B cell (primary cell): ENCODE results near the gene PGA3. TPM values are rescaled to one million over a fixed set of nuclear protein-coding genes. Genes with fewer than 3 reads are reported as not detected.

ENCODE experiments used
- ATAC-seq: fragments of 200-7000 bp; cut with Tn5 transposase; one replicate; pipeline ENCODE4 v1.10.0; 2021; ENCODE audit warnings: low read depth, mild to moderate bottlenecking, moderate number of reproducible peaks, moderate library complexity
- CTCF ChIA-PET: fragments of 350-600 bp; sonication (Branson Sonifier 250); formaldehyde crosslinking; loops from one replicate; lab custom pipeline; 2021; ENCODE audit warnings: antibody characterized with exemption, inconsistent platforms; lab: Charles Lee
- POLR2A ChIA-PET: fragments of 350-600 bp; sonication (Branson Sonifier 250); formaldehyde crosslinking; loops from one replicate; lab custom pipeline; 2021; ENCODE audit warnings: antibody characterized with exemption; lab: Charles Lee
- DNase-seq: peaks from one replicate; pipeline ENCODE4 v3.0.0; 2013
- H2AFZ ChIP-seq: 2 replicates; pipeline ENCODE4 v1.6.1; 2012; ENCODE audit warnings: mild to moderate bottlenecking, low read depth, low read length; ENCODE audit not compliant: insufficient read depth, poor library complexity, severe bottlenecking
- H3K27ac ChIP-seq, 2 donors: 1 replicate in 1 of 2; 2 replicates in 1 of 2; pipeline ENCODE4 v1.5.1; 2012 to 2013; ENCODE audit warnings: low read length in 2 of 2, mild to moderate bottlenecking in 2 of 2, moderate library complexity in 1 of 2
- H3K27me3 ChIP-seq, 4 experiments: fragments of 200-600 bp in 1 of 4; sonication (generic) in 1 of 4; replicated peaks in 1 of 4; 1 replicate in 2 of 4; 2 replicates in 2 of 4; pipeline versions ENCODE4 v1.6.1 to v1.7.0; 2013 to 2016; ENCODE audit warnings: low read length in 3 of 4, mild to moderate bottlenecking in 2 of 4, mixed read lengths in 1 of 4, moderate library complexity in 1 of 4; ENCODE audit not compliant: insufficient read depth in 4 of 4, control insufficient read depth in 3 of 4; ENCODE audit errors: control extremely low read depth in 1 of 4
- H3K36me3 ChIP-seq, 2 experiments: replicated peaks in 1 of 2; 1 replicate in 1 of 2; 2 replicates in 1 of 2; pipeline versions ENCODE4 v1.6.1 to v1.7.1; 2013; ENCODE audit warnings: low read length in 1 of 2; ENCODE audit not compliant: insufficient read depth in 2 of 2, control insufficient read depth in 1 of 2; ENCODE audit errors: control extremely low read depth in 1 of 2, extremely low read depth in 1 of 2
- H3K4me1 ChIP-seq, 2 donors: fragments of 200-600 bp in 1 of 2; sonication (generic) in 1 of 2; 1 replicate in 1 of 2; 2 replicates in 1 of 2; pipeline versions ENCODE4 v1.5.1 to v1.6.1; 2013 to 2017; ENCODE audit warnings: low read length in 2 of 2; ENCODE audit not compliant: control insufficient read depth in 2 of 2, insufficient read depth in 2 of 2
- H3K4me2 ChIP-seq: replicated peaks from 2 replicates; pipeline ENCODE3; 2012; ENCODE audit warnings: mild to moderate bottlenecking, low read depth, low read length; ENCODE audit not compliant: poor library complexity, severe bottlenecking
- H3K4me3 ChIP-seq, 5 experiments: fragments of 200-600 bp in 1 of 5; sonication (generic) in 1 of 5; 1 replicate in 3 of 5; 2 replicates in 2 of 5; pipeline versions ENCODE4 v1.5.1 to v1.7.0; 2011 to 2016; ENCODE audit warnings: low read length in 4 of 5, mild to moderate bottlenecking in 4 of 5, low read depth in 2 of 5, control low read depth in 1 of 5, moderate library complexity in 1 of 5; ENCODE audit not compliant: insufficient read depth in 1 of 5; ENCODE audit errors: control extremely low read depth in 1 of 5, extremely low read depth in 1 of 5
- H3K79me2 ChIP-seq: fragments of 200-600 bp; sonication (generic); one replicate; pipeline ENCODE4 v1.6.0; 2016; ENCODE audit warnings: low read length; ENCODE audit not compliant: control insufficient read depth, insufficient read depth
- H3K9ac ChIP-seq: fragments of 200-600 bp; sonication (generic); 2 replicates; pipeline ENCODE4 v1.6.1; 2017; ENCODE audit warnings: mild to moderate bottlenecking, low read length, moderate library complexity
- H3K9me3 ChIP-seq, 3 donors: one replicate each; pipeline versions ENCODE4 v1.6.1 to v1.7.1; 2013; ENCODE audit warnings: low read length in 2 of 3; ENCODE audit not compliant: control insufficient read depth in 2 of 3, insufficient read depth in 1 of 3; ENCODE audit errors: control extremely low read depth in 1 of 3
- H4K20me1 ChIP-seq: 2 replicates; pipeline ENCODE4 v1.6.0; 2012; ENCODE audit warnings: mild to moderate bottlenecking, low read length; ENCODE audit not compliant: insufficient read depth, control insufficient read depth, poor library complexity, severe bottlenecking
- H3K27ac Mint-ChIP-seq: one replicate; pipeline ENCODE4 v1.8.0; 2021; ENCODE audit warnings: mixed read lengths
- H3K27me3 Mint-ChIP-seq: one replicate; pipeline ENCODE4 v1.8.0; 2021; ENCODE audit warnings: mixed read lengths
- H3K4me1 Mint-ChIP-seq: one replicate; pipeline ENCODE4 v1.8.0; 2021; ENCODE audit warnings: mixed read lengths
- H3K4me3 Mint-ChIP-seq: one replicate; pipeline ENCODE4 v1.8.0; 2021; ENCODE audit warnings: mixed read lengths
- H3K9me3 Mint-ChIP-seq: one replicate; pipeline ENCODE4 v1.8.0; 2022; ENCODE audit warnings: mixed read lengths; ENCODE audit not compliant: insufficient read depth
- CTCF ChIP-seq: fragments of 200-600 bp; IDR thresholded peaks from one replicate; pipeline ENCODE4 v1.8.0; 2022; ENCODE audit warnings: antibody characterized with exemption, mild to moderate bottlenecking
- EZH2 ChIP-seq: IDR thresholded peaks from 2 replicates; pipeline ENCODE4 v1.6.1; 2012; ENCODE audit warnings: borderline replicate concordance, low read depth, mild to moderate bottlenecking, moderate library complexity, low read length; ENCODE audit not compliant: insufficient read depth, poor library complexity, severe bottlenecking
- WGBS: methylation state at CpG from one replicate; pipeline ENCODE4 v1.1.5; 2013; ENCODE audit warnings: missing lambda C conversion rate; ENCODE audit not compliant: insufficient coverage; 5-methylcytosine and 5-hydroxymethylcytosine counted together
- intact Hi-C: fragments of 100-400 bp; cut with micrococcal nuclease; formaldehyde crosslinking; loops from one replicate; pipeline ENCODE4 v1.10.0; 2022
- polyA plus RNA-seq: library from polyadenylated mRNA; depleted of rRNA; stranded (reverse); fragments of >200 nt; gene quantifications from 2 replicates; pipeline ENCODE4 v1.2.3, GENCODE V29; 2012
- total RNA-seq, 2 donors: library from RNA; stranded (reverse); fragments of 120-200 nt in 1 of 2; gene quantifications; 1 replicate in 1 of 2; 2 replicates in 1 of 2; pipeline versions ENCODE4 v1.2.3 to v1.2.4, GENCODE V29; 2013 to 2022

PGA3 gene
- total and polyA plus RNA-seq, 2 donors (not counting 1 experiment from before 2014, with no cell fraction given): not detected

- no peak for DNase-seq
- ATAC-seq: no peak
- no peaks in the 10 kb centered on the region for H3K27me3 ChIP-seq
- no peak overlapping the region for H3K9ac ChIP-seq
- H3K4me1 ChIP-seq: no peaks in the 10 kb centered on the region
- H3K9me3 Mint-ChIP-seq: no peaks in the 10 kb centered on the region
- H3K4me3 ChIP-seq: no peak overlapping the region
- H3K36me3 ChIP-seq: no peaks in the 10 kb centered on the region
- intact Hi-C loops: loop anchor here (10.0 kb wide), 1 partner anchor 126 kb away; no protein-coding TSS in a partner anchor
- ChIA-PET POLR2A (no interaction called here), CTCF (no interaction called here)
- H3K4me2 ChIP-seq: no peak overlapping the region
- H2AFZ ChIP-seq: no peak overlapping the region
- H3K4me1 Mint-ChIP-seq: no peaks in the 10 kb centered on the region
- no peak overlapping the region for H3K4me3 Mint-ChIP-seq
- H3K9me3 ChIP-seq: no peaks in the 10 kb centered on the region
- H3K27me3 Mint-ChIP-seq: no peaks in the 10 kb centered on the region
- H3K27ac Mint-ChIP-seq: no peak overlapping the region
- WGBS: 94% methylated on average over 8 of the region's 9 CpGs
- TF ChIP-seq EZH2 (no peak), CTCF (no peak)
- H3K79me2 ChIP-seq: no peaks in the 10 kb centered on the region
- H3K27ac ChIP-seq: no peak overlapping the region
- no peaks in the 10 kb centered on the region for H4K20me1 ChIP-seq
Observed at GRCh38 chr11:61258546-61258945, 55.2 kb downstream of the PGA3 start.

- Histone ChIP-seq H3K4me1 (no peaks in the 10 kb centered on the region), H3K27me3 (no peaks in the 10 kb centered on the region), H3K9ac (no peak overlapping the region), H3K79me2 (no peaks in the 10 kb centered on the region), H3K9me3 (no peaks in the 10 kb centered on the region), H4K20me1 (no peaks in the 10 kb centered on the region), H3K27ac (no peak overlapping the region), H2AFZ (no peak overlapping the region), H3K4me3 (no peak overlapping the region), H3K4me2 (no peak overlapping the region), H3K36me3 (no peaks in the 10 kb centered on the region)
- intact Hi-C loops: loop anchor here (10.0 kb wide), 1 partner anchor 125 kb away; no protein-coding TSS in a partner anchor
- no peaks in the 10 kb centered on the region for H3K9me3 Mint-ChIP-seq
- no peak overlapping the region for H3K4me3 Mint-ChIP-seq
- 94% methylated on average over 4 of the region's 6 CpGs for WGBS
- ChIA-PET POLR2A (no interaction called here), CTCF (no interaction called here)
- no peak overlapping the region for H3K27ac Mint-ChIP-seq
- TF ChIP-seq EZH2: no peak
- TF ChIP-seq CTCF: no peak
- DNase-seq (no peak), ATAC-seq (no peak)
- no peaks in the 10 kb centered on the region for H3K27me3 Mint-ChIP-seq
- H3K4me1 Mint-ChIP-seq: no peaks in the 10 kb centered on the region
Observed at GRCh38 chr11:61259363-61259762, 56.0 kb downstream of the PGA3 start.

Other genes starting within 250 kb of the PGA3 start
- gene CD6, start 231.8 kb upstream of the PGA3 start, total RNA-seq: 9.3 and 10.5 TPM in 2 replicates
- gene CD6, start 231.8 kb upstream of the PGA3 start, polyA plus RNA-seq: 13.6 and 13.7 TPM in 2 replicates
- 19.3 and 19.9 TPM in 2 replicates for gene CD5, start 101.0 kb upstream of the PGA3 start, total RNA-seq
- 7.6 and 8.9 TPM in 2 replicates for gene CD5, start 101.0 kb upstream of the PGA3 start, polyA plus RNA-seq
- 18.4 and 20.1 TPM in 2 replicates for gene VPS37C, start 42.1 kb upstream of the PGA3 start, total RNA-seq
- gene VPS37C, start 42.1 kb upstream of the PGA3 start, polyA plus RNA-seq: 5.9 and 6.4 TPM in 2 replicates
- not detected in 2 replicates for gene PGA4, start 18.8 kb downstream of the PGA3 start, total RNA-seq
- 0.63 TPM in 1 of 2 replicates, not detected in the other for gene PGA4, start 18.8 kb downstream of the PGA3 start, polyA plus RNA-seq
- gene PGA5, start 37.7 kb downstream of the PGA3 start, total RNA-seq: not detected in 2 replicates
- not detected in 2 replicates for gene PGA5, start 37.7 kb downstream of the PGA3 start, polyA plus RNA-seq
- gene VWCE, start 91.8 kb downstream of the PGA3 start, total RNA-seq: 0.37 and 0.41 TPM in 2 replicates
- 0.30 and 0.39 TPM in 2 replicates for gene VWCE, start 91.8 kb downstream of the PGA3 start, polyA plus RNA-seq
- gene DDB1, start 129.6 kb downstream of the PGA3 start, total RNA-seq: 155 and 167 TPM in 2 replicates
- gene DDB1, start 129.6 kb downstream of the PGA3 start, polyA plus RNA-seq: 52.4 and 56.2 TPM in 2 replicates
- 68.2 and 86.3 TPM in 2 replicates for gene TKFC, start 129.7 kb downstream of the PGA3 start, total RNA-seq
- 72.2 and 82.3 TPM in 2 replicates for gene TKFC, start 129.7 kb downstream of the PGA3 start, polyA plus RNA-seq
- gene CYB561A3, start 158.4 kb downstream of the PGA3 start, total RNA-seq: 248 and 259 TPM in 2 replicates
- gene CYB561A3, start 158.4 kb downstream of the PGA3 start, polyA plus RNA-seq: 488 and 756 TPM in 2 replicates
- gene TMEM138, start 158.9 kb downstream of the PGA3 start, total RNA-seq: 84.3 and 85.3 TPM in 2 replicates
- gene TMEM138, start 158.9 kb downstream of the PGA3 start, polyA plus RNA-seq: 57.9 and 66.6 TPM in 2 replicates
- gene TMEM216, start 189.1 kb downstream of the PGA3 start, total RNA-seq: 20.3 and 20.4 TPM in 2 replicates
- 23.3 and 28.0 TPM in 2 replicates for gene TMEM216, start 189.1 kb downstream of the PGA3 start, polyA plus RNA-seq
- gene CPSF7, start 226.5 kb downstream of the PGA3 start, total RNA-seq: 165 and 167 TPM in 2 replicates
- 59.7 and 74.7 TPM in 2 replicates for gene CPSF7, start 226.5 kb downstream of the PGA3 start, polyA plus RNA-seq
- 48.9 and 54.0 TPM in 2 replicates for gene SDHAF2, start 226.6 kb downstream of the PGA3 start, total RNA-seq
- gene SDHAF2, start 226.6 kb downstream of the PGA3 start, polyA plus RNA-seq: 34.2 and 60.8 TPM in 2 replicates